H9 (cell line): ENCODE results near the gene CDKAL1. TPM values are rescaled to one million over a fixed set of nuclear protein-coding genes. Genes with fewer than 3 reads are reported as not detected.
A peak's percentile ranks its signal among the peaks of the same experiment; 100 is the strongest.

Experiments used
- DNase-seq: peaks from one replicate; pipeline ENCODE4 v3.0.0-alpha.2; 2017
- H2AFZ ChIP-seq: one replicate; pipeline ENCODE4 v1.6.1; 2013; ENCODE audit warnings: mild to moderate bottlenecking, low read length, control low read depth, moderate library complexity
- H2AK5ac ChIP-seq: 2 replicates; pipeline ENCODE4 v1.6.1; 2013; ENCODE audit warnings: low read length, control low read depth, mixed read lengths; ENCODE audit not compliant: insufficient read length
- H2BK120ac ChIP-seq: one replicate; pipeline ENCODE4 v1.6.1; 2013; ENCODE audit warnings: low read depth, mild to moderate bottlenecking, low read length, control low read depth, inconsistent platforms; ENCODE audit not compliant: poor library complexity, severe bottlenecking
- H2BK12ac ChIP-seq: 2 replicates; pipeline ENCODE4 v1.6.1; 2013; ENCODE audit warnings: low read length, control low read depth, mixed read lengths, low read depth; ENCODE audit not compliant: insufficient read length
- H2BK15ac ChIP-seq: 2 replicates; pipeline ENCODE4 v1.6.1; 2013; ENCODE audit warnings: low read depth, low read length, control low read depth
- H2BK20ac ChIP-seq: one replicate; pipeline ENCODE4 v1.6.1; 2013; ENCODE audit warnings: low read depth, mild to moderate bottlenecking, low read length, control low read depth, inconsistent platforms; ENCODE audit not compliant: poor library complexity, severe bottlenecking
- H2BK5ac ChIP-seq: 2 replicates; pipeline ENCODE4 v1.6.1; 2013; ENCODE audit warnings: low read length, control low read depth, mixed read lengths; ENCODE audit not compliant: insufficient read length
- H3K14ac ChIP-seq: 2 replicates; pipeline ENCODE4 v1.6.1; 2013; ENCODE audit warnings: low read length, control low read depth; ENCODE audit not compliant: insufficient read depth
- H3K18ac ChIP-seq: 2 replicates; pipeline ENCODE4 v1.6.1; 2013; ENCODE audit warnings: low read depth, mild to moderate bottlenecking, mixed read lengths, low read length, control low read depth; ENCODE audit not compliant: insufficient read length
- H3K23ac ChIP-seq: 2 replicates; pipeline ENCODE4 v1.6.1; 2013; ENCODE audit warnings: low read length, control low read depth, mixed read lengths, low read depth; ENCODE audit not compliant: insufficient read length
- H3K23me2 ChIP-seq: 2 replicates; pipeline ENCODE4 v1.6.1; 2013; ENCODE audit warnings: low read depth, mild to moderate bottlenecking, mixed read lengths, low read length, control low read depth; ENCODE audit not compliant: insufficient read length, poor library complexity, severe bottlenecking
- H3K27ac ChIP-seq: 2 replicates; pipeline ENCODE4 v1.5.1; 2013; ENCODE audit warnings: low read length, control low read depth, mixed read lengths, low read depth; ENCODE audit not compliant: insufficient read length
- H3K27me3 ChIP-seq: 2 replicates; pipeline ENCODE4 v1.6.1; 2013; ENCODE audit warnings: low read length, control low read depth, inconsistent platforms; ENCODE audit not compliant: insufficient read depth
- H3K4ac ChIP-seq: 2 replicates; pipeline ENCODE4 v1.6.1; 2013; ENCODE audit warnings: low read depth, mild to moderate bottlenecking, control low read depth, inconsistent platforms, low read length, moderate library complexity
- H3K4me1 ChIP-seq: 2 replicates; pipeline ENCODE4 v1.6.1; 2013; ENCODE audit warnings: low read length, control low read depth, inconsistent platforms; ENCODE audit not compliant: insufficient read depth
- H3K4me2 ChIP-seq: 2 replicates; pipeline ENCODE4 v1.6.1; 2013; ENCODE audit warnings: low read length, control low read depth, mixed read lengths; ENCODE audit not compliant: insufficient read length, insufficient read depth
- H3K56ac ChIP-seq: 2 replicates; pipeline ENCODE4 v1.6.1; 2013; ENCODE audit warnings: low read depth, mild to moderate bottlenecking, mixed read lengths, low read length, control low read depth; ENCODE audit not compliant: insufficient read length
- H3K79me1 ChIP-seq: 2 replicates; pipeline ENCODE4 v1.6.1; 2013; ENCODE audit warnings: low read depth, mild to moderate bottlenecking, moderate library complexity, low read length, control low read depth, inconsistent platforms; ENCODE audit not compliant: insufficient read depth, poor library complexity, severe bottlenecking
- H3K79me2 ChIP-seq: 2 replicates; pipeline ENCODE4 v1.6.1; 2013; ENCODE audit warnings: low read length, control low read depth, inconsistent platforms; ENCODE audit not compliant: insufficient read depth
- H3K9ac ChIP-seq: 2 replicates; pipeline ENCODE4 v1.6.1; 2013; ENCODE audit warnings: low read length, control low read depth, mixed read lengths; ENCODE audit not compliant: insufficient read length; ENCODE audit errors: extremely low read depth
- H3K9me3 ChIP-seq: one replicate; pipeline ENCODE4 v1.6.1; 2013; ENCODE audit warnings: low read depth, low read length, inconsistent platforms; ENCODE audit not compliant: control insufficient read depth
- H3T11ph ChIP-seq: one replicate; pipeline ENCODE4 v1.6.1; 2013; ENCODE audit warnings: mild to moderate bottlenecking, low read length, control low read depth, inconsistent platforms
- H4K20me1 ChIP-seq: one replicate; pipeline ENCODE4 v1.6.1; 2013; ENCODE audit not compliant: control insufficient read depth, insufficient read length, insufficient read depth
- H4K5ac ChIP-seq: 2 replicates; pipeline ENCODE4 v1.6.1; 2013; ENCODE audit warnings: low read depth, mild to moderate bottlenecking, mixed read lengths, low read length, control low read depth; ENCODE audit not compliant: insufficient read length
- H4K8ac ChIP-seq: replicated peaks from 2 replicates; pipeline ENCODE4 v1.6.1; 2013; ENCODE audit warnings: low read length, control low read depth, mixed read lengths, low read depth; ENCODE audit not compliant: insufficient read length
- H4K91ac ChIP-seq: 2 replicates; pipeline ENCODE4 v1.6.1; 2013; ENCODE audit warnings: low read depth, mild to moderate bottlenecking, moderate library complexity, mixed read lengths, low read length, control low read depth; ENCODE audit not compliant: insufficient read length
- H3K27ac Mint-ChIP-seq, 3 experiments: 2 replicates in 2 of 3; 3 replicates in 1 of 3; pipeline ENCODE4 v1.8.0; 2020 to 2021; ENCODE audit warnings: mixed read lengths in 3 of 3, mild to moderate bottlenecking in 1 of 3, moderate library complexity in 1 of 3
- H3K27me3 Mint-ChIP-seq: 2 replicates; pipeline ENCODE4 v1.8.0; 2021; ENCODE audit warnings: low read depth, mild to moderate bottlenecking, moderate library complexity, mixed read lengths
- H3K36me3 Mint-ChIP-seq, 3 experiments: 2 replicates in 2 of 3; 3 replicates in 1 of 3; pipeline ENCODE4 v1.8.0; 2020 to 2021; ENCODE audit warnings: low read depth in 3 of 3, mixed read lengths in 3 of 3; ENCODE audit not compliant: insufficient read depth in 1 of 3
- H3K4me1 Mint-ChIP-seq, 2 experiments: 2 replicates each; pipeline ENCODE4 v1.8.0; 2020; ENCODE audit warnings: mixed read lengths in 2 of 2
- H3K4me3 Mint-ChIP-seq, 2 experiments: 2 replicates in 1 of 2; 3 replicates in 1 of 2; pipeline ENCODE4 v1.8.0; 2020 to 2021; ENCODE audit warnings: mild to moderate bottlenecking in 2 of 2, mixed read lengths in 2 of 2, moderate library complexity in 1 of 2
- H3K9me3 Mint-ChIP-seq, 2 experiments: 2 replicates in 1 of 2; 3 replicates in 1 of 2; pipeline ENCODE4 v1.8.0; 2020; ENCODE audit warnings: mild to moderate bottlenecking in 2 of 2, mixed read lengths in 2 of 2, moderate library complexity in 1 of 2
- CTCF ChIP-seq: fragments of 200-600 bp; sonication (generic); conservative IDR thresholded peaks from 3 replicates; pipeline ENCODE4 v1.8.0; 2021; ENCODE audit warnings: antibody characterized with exemption, mild to moderate bottlenecking
- WGBS: extraction: QIAGEN DNeasy Blood & Tissue Kit; methylation state at CpG from one replicate; pipeline ENCODE4 v1.1.7; 2013; ENCODE audit warnings: missing lambda C conversion rate, low lambda C conversion rate, mixed read lengths; ENCODE audit not compliant: insufficient read length; ENCODE audit errors: extremely low coverage; 5-methylcytosine and 5-hydroxymethylcytosine counted together
- total RNA-seq: library from RNA; stranded (reverse); gene quantifications from 2 replicates; pipeline ENCODE4 v1.2.1, GENCODE V29; 2021

Gene CDKAL1
- total RNA-seq, 1 experiment from 2014 or later: 23.0 TPM

- Mint-ChIP-seq H3K9me3 (peaks cover 0 to 7% of the 10 kb centered on the region in 2 experiments; a peak in 2 of 5 replicates), H3K4me1 (peaks cover 24 to 27% of the 10 kb centered on the region in 2 experiments), H3K27ac (peak overlapping the region in 1 of 3 experiments; percentile 12; a peak in 1 of 7 replicates), H3K36me3 (peaks cover 0 to 6% (median 2%) of the 10 kb centered on the region in 3 experiments; a peak in 4 of 7 replicates), H3K27me3 (no peaks in the 10 kb centered on the region), H3K4me3 (no peak overlapping the region)
- peak; percentile 42; the same call in 2 of the 3 replicates for TF ChIP-seq CTCF
- Histone ChIP-seq H3K9ac (no peak overlapping the region), H2AFZ (no peak overlapping the region), H2BK5ac (no peak overlapping the region), H3T11ph (no peak overlapping the region), H3K27me3 (no peaks in the 10 kb centered on the region), H3K4ac (no peak overlapping the region), H2BK15ac (no peak overlapping the region), H3K79me1 (no peaks in the 10 kb centered on the region), H3K4me2 (no peak overlapping the region), H2AK5ac (no peak overlapping the region), H4K5ac (no peak overlapping the region), H3K14ac (no peak overlapping the region), H3K27ac (no peak overlapping the region), H3K23ac (no peak overlapping the region), H2BK20ac (no peak overlapping the region), H3K79me2 (no peaks in the 10 kb centered on the region), H2BK120ac (no peak overlapping the region), H3K18ac (no peak overlapping the region), H3K4me1 (no peaks in the 10 kb centered on the region), H3K56ac (no peak overlapping the region), H4K8ac (no peak overlapping the region), H3K23me2 (no peaks in the 10 kb centered on the region), H4K91ac (no peak overlapping the region), H3K9me3 (no peaks in the 10 kb centered on the region), H4K20me1 (no peaks in the 10 kb centered on the region), H2BK12ac (no peak overlapping the region)
- WGBS: no CpG with 5 or more reads among the region's 2 CpGs
- DNase-seq: peak; percentile 30
Observed at GRCh38 chr6:20936949-20937348, 402.7 kb downstream of the CDKAL1 start.
